Fibroblast of the conjunctiva (primary cell): ENCODE measurements around the gene TMEM170B.
"Not testable (repeated sequence)": the region's sequence is repeated elsewhere in the genome, so short reads cannot be mapped to it uniquely, and the experiment has no call there.

ENCODE experiments used
- DNase-seq: peaks from one replicate; pipeline ENCODE4 v3.0.0-alpha.2; 2010; ENCODE audit warnings: low read depth

Gene TMEM170B

DNA sequence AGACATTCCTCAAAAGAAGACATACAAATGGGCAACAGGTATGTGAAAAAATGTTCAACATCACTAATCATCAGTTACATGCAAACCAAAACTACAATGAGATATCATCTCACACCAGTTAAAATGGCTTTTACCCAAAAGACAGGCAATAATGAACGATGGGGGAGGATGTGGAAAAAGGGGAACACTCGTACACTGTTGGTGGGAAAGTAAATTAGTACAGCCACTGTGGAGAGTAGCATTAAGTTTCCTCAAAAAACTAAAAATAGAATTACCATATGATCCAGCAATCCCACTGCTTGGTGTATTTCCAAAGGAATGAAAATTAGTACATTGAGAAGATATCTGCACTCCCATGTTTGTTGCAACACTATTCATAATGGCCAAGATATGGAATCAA lies 8.6 kb upstream of the TMEM170B start:
- DNase-seq, result no peak

DNA sequence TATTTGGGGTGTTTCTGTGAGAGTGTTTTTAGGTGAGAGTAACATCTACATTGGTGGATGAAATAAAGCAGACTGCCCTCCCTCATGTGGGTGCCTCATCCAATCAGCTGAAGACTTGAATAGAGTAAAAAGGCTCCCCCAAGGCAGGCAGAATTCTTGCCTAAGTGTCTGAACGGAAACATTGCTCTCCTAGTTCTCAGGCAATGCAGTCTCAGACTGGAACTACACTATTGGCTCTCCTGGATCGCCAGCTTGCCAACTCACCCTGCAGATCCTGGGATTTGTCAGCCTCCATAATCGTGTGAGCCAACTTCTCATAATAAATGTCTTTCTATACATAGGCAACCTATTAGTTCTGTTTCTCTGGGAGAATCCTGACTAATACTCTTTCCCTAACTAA lies 5.5 kb upstream of the TMEM170B start:
- DNase-seq, result no peak

DNA sequence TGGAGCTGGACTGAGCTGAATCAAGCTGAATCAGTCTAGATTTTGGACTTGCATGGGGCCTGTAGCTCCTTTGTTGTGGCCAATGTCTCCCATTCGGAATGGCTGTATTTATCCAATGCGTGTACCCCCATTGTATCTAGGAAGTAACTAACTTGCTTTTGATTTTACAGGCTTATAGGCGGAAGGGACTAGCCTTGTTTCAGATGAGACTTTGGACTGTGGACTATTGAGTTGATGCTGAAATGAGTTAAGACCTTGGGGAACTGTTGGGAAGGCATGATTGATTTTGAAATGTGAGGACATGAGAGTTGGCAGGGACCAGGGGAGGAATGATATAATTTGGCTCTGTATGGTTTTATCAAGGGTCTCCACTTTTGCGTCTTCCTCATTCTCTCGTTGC lies 3.0 kb upstream of the TMEM170B start:
- no peak for DNase-seq

GRCh38 chr6:11535801-11536230 lies 1.7 kb upstream of the TMEM170B start:
- DNase-seq, result no peak

DNA sequence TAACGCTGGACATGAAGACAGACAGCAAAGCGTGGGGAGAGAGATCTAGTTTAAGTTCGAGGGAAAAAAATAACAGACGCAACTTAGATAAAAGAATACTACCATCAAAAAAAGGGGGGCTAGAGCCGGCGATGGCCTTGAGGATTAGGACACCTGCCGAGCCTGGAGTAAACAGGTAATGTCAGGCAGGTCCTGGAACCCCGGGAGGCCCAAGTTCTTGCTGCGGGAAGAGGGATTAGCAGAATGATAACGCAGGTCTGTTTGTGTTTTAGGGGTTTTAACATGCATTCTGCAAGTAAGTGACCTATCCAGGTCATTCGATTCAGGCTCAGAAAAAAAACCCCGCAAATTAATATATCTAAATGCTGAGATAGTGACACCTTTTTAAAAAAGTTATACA lies 754 bp upstream of the TMEM170B start:
- no peak for DNase-seq

- no peak for DNase-seq
Measured at GRCh38 chr6:11538052-11538818, 686 bp downstream of the TMEM170B start.

GRCh38 chr6:11538819-11539468 lies 1.4 kb downstream of the TMEM170B start:
- DNase-seq, result no peak

GRCh38 chr6:11542863-11543262 lies 5.3 kb downstream of the TMEM170B start:
- no peak for DNase-seq

DNA sequence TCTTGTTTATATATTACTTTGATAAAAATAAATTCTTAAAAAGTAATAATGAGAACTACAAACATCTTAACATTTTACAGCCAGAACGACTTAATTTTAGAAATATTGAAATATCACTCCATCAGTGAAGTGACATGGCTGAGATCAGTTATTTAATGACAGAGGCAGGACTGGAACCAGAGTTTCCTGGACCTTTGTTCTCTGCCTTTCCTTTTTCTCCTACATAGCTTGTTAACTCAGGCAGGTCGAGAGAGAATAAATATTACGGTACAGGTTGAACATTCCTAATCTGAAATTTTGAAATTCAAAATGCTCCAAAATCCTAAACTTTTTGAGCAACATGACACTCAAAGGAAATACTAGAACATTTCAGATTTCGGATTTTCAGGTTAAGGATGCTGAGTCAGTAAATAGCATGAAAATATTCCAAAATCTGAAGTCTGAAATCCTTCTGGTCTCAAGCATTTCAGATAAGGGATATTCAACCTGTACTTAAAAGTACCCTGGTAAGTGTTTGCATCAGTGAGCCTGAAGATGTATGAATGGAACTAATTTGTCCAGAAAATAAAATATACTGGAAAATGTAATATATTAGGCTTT lies 6.5 kb downstream of the TMEM170B start:
- DNase-seq, result no peak

GRCh38 chr6:11547846-11548245 lies 10.3 kb downstream of the TMEM170B start:
- not testable (repeated sequence) for DNase-seq

- not testable (repeated sequence) for DNase-seq
Measured at GRCh38 chr6:11548578-11548977, 11.0 kb downstream of the TMEM170B start.

- no peak for DNase-seq
Measured at GRCh38 chr6:11551053-11551452, 13.5 kb downstream of the TMEM170B start.

DNA sequence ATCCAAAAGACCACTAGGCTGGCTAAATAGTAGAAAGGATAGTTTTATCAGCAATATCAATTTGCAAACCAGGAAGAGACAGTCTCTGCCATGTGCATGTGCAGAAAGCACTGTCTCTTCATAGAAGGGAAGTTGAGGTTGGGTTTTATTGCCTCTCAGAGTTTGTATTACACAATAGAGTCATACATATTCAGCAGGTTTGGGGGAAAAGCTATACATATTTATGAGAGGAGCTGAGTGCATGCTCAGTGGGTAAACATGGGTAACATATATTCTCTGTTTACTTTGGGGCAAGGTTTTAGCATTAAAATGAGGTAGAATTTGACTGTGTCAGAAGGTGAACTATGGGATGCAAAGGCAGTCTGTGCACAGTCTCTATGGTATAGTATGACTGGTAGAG lies 14.9 kb downstream of the TMEM170B start:
- no peak for DNase-seq

DNA sequence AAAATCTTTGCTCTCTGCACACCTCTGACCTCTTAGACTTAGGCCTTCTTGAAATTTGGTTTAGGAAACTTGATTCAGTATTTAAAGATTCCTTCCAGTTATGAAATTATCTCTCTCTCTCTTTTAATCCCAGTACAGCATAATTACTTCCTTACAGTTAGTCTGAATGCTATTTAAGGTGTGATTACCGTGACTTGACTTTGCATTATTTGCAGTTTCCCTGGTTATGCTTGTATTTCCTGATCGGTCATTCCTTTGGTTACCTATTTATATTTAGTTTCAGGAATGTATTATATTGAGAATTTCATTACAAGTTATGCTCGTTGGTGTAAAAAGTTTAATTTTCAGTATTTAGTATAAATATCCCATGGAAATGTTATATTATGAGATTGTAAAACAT lies 16.3 kb downstream of the TMEM170B start:
- no peak for DNase-seq

DNA sequence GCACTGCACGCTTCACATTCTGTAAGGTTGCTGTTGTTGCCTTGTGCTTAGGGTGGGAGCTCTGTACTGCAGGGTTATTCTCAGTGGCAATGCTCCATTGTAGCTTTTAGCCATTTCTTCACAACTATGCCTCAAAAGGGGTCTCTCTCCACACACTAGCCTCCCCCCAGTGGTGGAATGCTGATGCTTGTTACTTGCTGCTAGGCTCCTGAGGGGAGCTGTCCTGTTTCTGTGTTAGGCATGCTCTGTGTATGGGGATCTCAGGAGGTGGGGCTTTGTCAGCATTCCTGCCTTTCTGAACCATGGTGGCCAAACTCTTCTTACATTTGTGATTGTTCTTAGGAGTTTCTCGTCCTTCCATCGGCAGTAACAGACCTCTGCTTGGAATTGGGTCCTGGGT lies 18.8 kb downstream of the TMEM170B start:
- DNase-seq, result no peak

DNA sequence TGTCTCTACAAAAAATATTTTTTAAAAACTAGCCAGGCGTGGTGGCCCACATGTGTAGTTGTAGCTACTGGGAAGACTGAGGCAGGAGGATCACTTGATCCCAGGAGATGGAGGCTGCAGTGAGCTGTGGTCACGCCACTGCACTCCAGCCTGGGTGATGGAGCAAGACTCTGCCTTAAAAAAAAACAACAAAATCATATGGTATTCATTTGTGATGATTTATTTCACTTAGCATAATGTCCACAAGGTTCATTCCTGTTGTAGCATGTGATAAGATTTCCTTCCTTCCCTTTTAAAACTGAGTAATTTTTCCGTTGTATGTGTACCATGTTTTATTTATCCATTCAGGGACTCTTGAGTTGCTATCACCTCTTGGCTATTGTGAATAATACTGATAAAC lies 26.2 kb downstream of the TMEM170B start:
- DNase-seq, result no peak

GRCh38 chr6:11566609-11567008 lies 29.1 kb downstream of the TMEM170B start:
- no peak for DNase-seq

DNA sequence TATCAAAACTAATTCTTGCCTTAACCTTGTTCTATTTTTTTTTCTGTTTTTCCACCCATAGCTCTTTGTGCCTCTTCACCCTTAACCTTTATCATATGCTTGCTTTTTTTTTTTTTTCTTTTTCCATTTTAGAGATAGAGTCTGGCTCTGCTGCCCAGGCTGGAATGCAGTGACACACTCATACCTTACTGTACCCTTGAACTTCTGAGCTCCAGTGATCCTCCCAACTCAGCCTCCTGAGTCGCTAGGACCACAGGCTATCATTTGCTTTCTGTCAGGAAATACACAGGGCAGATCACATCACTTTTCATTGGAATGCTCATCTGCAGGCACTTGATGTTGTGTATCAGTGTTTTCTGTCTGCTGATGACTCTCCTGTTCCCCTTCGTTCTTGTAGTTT lies 33.5 kb downstream of the TMEM170B start:
- no peak for DNase-seq

DNA sequence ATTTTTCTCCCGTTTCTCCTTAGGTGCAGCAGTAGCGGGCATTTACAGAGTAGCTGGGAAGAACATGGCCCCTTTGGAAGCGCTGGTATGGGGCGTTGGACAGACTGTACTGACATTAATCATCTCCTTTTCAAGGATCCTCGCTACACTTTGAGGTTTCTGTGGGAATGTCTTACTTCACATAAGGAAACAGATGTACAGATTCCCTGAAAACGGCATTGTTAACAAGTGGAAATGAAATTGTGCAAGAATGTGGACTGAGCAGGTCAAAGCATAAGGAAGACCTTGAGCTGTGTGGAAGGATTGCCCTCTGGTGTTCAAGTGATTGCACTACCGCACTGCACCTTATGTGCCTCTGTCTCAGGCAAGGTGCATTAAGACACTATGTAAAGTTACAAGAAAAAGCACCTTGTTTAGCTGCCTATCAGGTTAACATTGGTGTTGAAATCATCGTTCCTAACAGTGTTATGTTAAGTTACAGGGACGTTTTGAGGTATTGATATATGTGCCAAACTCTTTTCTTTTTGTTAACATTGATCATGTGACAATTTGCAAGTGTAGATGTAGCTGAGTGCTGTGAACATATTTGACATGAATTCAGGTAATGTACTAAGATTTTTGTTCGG lies 38.0 kb downstream of the TMEM170B start:
- peak; percentile 67 for DNase-seq

GRCh38 chr6:11580686-11581405 lies 43.3 kb downstream of the TMEM170B start:
- no peak for DNase-seq

DNA sequence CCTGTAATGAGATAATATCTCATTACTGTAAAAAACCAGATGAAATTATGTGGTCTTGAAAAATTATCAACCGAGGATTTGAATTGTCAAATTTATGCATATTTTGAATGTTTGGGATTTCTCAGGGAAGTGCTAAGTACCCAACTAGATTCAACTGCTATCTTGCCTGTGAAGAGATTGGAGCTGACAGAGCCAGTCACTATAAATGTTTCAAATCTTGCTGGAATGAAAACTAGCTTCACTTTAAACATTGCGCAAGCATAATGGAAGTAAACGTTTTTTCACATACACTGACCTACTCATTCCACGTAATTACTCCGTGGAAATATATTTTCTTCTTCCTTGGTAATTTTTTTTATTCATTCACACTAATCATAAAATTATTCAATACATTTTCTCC lies 46.7 kb downstream of the TMEM170B start:
- no peak for DNase-seq

- peak; percentile 40 for DNase-seq
Measured at GRCh38 chr6:11585426-11586016, 48.0 kb downstream of the TMEM170B start.
